Measurements from ENCODE around the gene MICAL2.

DNA sequence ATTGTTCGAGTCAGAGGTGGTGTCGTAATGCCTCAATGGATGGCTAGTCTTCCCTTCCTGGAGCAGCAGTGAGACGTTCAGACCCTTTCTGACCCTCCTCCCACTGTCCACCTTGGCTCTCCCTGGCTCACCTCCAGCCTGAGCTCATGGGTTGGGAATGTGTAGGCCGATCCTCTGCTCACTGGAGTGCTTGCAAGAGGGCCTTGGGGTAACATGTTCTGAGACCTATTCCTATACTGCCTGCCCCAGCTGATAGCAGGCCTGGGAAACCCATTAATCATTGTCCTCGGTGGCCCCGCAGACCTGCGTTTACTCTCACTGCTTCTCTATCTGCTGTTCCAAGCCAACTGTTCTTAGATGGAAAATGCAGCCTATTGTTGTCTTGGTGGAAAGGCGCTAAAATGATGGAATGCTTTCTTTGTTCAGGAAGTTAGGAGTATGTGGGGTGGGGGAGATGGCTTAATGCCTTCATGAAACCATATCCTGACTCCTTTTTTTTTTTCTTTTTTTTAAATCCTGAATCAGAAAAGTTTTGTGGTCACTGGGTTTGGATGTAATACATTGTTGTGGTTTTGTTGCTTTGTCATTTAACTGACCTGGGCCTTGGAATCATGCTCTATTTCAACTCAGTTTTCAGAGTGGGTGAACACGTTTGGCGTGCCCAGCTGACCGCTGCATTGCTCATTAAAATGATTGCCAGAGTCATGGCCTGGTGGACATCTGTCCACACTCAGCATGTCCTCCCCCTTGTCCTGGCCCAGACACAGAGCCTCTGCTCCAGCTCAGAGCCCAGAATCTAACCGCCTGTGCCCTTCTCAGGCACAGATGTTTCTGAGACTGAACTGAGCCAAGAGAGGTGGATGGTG, 72.5 kb downstream of the MICAL2 start:
- TF ChIP-seq, protein P1, sequence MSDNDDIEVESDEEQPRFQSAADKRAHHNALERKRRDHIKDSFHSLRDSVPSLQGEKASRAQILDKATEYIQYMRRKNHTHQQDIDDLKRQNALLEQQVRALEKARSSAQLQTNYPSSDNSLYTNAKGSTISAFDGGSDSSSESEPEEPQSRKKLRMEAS (IDR thresholded peaks at IDR 0.05) = peak; percentile 42; the same call in 1 of the 2 replicates
- TF ChIP-seq ZNF274 (IDR thresholded peaks at IDR 0.05; ENCODE audit: low read depth, low read length) (no peak), EZH2phosphoT487 (IDR thresholded peaks at IDR 0.05; ENCODE audit: borderline replicate concordance) (no peak), FOSL1 (IDR thresholded peaks at IDR 0.05; ENCODE audit: low read depth) (0 out of 2 replicates have a peak, but pooled peaks have one; percentile 16), POLR2A (IDR thresholded peaks at IDR 0.05; ENCODE audit: borderline replicate concordance, extremely low read depth, insufficient read depth, insufficient read length) (no peak), JUND (IDR thresholded peaks at IDR 0.05) (no peak), EZH2 (IDR thresholded peaks at IDR 0.05) (no peak), RAD21 (IDR thresholded peaks at IDR 0.05; ENCODE audit: low read depth) (0 out of 2 replicates have a peak, but pooled peaks have one; percentile 7), POLR2AphosphoS5 (IDR thresholded peaks at IDR 0.05; ENCODE audit: low read depth, low read length) (peak; percentile 43), CBX3 (IDR thresholded peaks at IDR 0.05; ENCODE audit: low read depth) (no peak)
- TF ChIP-seq, protein P2, sequence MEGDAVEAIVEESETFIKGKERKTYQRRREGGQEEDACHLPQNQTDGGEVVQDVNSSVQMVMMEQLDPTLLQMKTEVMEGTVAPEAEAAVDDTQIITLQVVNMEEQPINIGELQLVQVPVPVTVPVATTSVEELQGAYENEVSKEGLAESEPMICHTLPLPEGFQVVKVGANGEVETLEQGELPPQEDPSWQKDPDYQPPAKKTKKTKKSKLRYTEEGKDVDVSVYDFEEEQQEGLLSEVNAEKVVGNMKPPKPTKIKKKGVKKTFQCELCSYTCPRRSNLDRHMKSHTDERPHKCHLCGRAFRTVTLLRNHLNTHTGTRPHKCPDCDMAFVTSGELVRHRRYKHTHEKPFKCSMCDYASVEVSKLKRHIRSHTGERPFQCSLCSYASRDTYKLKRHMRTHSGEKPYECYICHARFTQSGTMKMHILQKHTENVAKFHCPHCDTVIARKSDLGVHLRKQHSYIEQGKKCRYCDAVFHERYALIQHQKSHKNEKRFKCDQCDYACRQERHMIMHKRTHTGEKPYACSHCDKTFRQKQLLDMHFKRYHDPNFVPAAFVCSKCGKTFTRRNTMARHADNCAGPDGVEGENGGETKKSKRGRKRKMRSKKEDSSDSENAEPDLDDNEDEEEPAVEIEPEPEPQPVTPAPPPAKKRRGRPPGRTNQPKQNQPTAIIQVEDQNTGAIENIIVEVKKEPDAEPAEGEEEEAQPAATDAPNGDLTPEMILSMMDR (IDR thresholded peaks at IDR 0.05 in 2 of 3, conservative IDR thresholded peaks at IDR 0.05 in 1 of 3; ENCODE audit: borderline replicate concordance in 1 of 3, insufficient read depth in 1 of 3, low read depth in 2 of 3, low read length in 2 of 3) = no peak
- TF ChIP-seq, protein P3, sequence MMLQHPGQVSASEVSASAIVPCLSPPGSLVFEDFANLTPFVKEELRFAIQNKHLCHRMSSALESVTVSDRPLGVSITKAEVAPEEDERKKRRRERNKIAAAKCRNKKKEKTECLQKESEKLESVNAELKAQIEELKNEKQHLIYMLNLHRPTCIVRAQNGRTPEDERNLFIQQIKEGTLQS (IDR thresholded peaks at IDR 0.05) = no peak

All from HCT116 (cell line).